Immature natural killer cell (primary cell): ENCODE data around the gene ARL2. TPM values are rescaled to one million over a fixed set of nuclear protein-coding genes. Genes with fewer than 3 reads are reported as not detected.
"Not testable (repeated sequence)": the region's sequence is repeated elsewhere in the genome, so short reads cannot be mapped to it uniquely, and the experiment has no call there.

Experiments
- DNase-seq, 3 donors: peaks; one replicate each; pipeline ENCODE4 v3.0.0; 2022; ENCODE audit warnings: mixed read lengths in 1 of 3
- H3K27ac Mint-ChIP-seq, 6 donors: one replicate each; pipeline ENCODE4 v1.8.0; 2020; ENCODE audit warnings: mixed read lengths in 6 of 6, mild to moderate bottlenecking in 5 of 6, inconsistent platforms in 4 of 6, moderate library complexity in 3 of 6
- H3K27me3 Mint-ChIP-seq, 3 donors: one replicate each; pipeline ENCODE4 v1.8.0; 2020 to 2021; ENCODE audit warnings: low read depth in 3 of 3, mild to moderate bottlenecking in 3 of 3, mixed read lengths in 3 of 3, moderate library complexity in 3 of 3, inconsistent platforms in 1 of 3
- H3K36me3 Mint-ChIP-seq, 3 donors: one replicate each; pipeline ENCODE4 v1.8.0; 2020; ENCODE audit warnings: mixed read lengths in 3 of 3, inconsistent platforms in 2 of 3, mild to moderate bottlenecking in 2 of 3
- H3K4me1 Mint-ChIP-seq, 2 donors: one replicate each; pipeline ENCODE4 v1.8.0; 2020; ENCODE audit warnings: inconsistent platforms in 2 of 2, mild to moderate bottlenecking in 2 of 2, mixed read lengths in 2 of 2, moderate library complexity in 1 of 2
- H3K4me3 Mint-ChIP-seq, 5 donors: one replicate each; pipeline ENCODE4 v1.8.0; 2020; ENCODE audit warnings: mild to moderate bottlenecking in 5 of 5, mixed read lengths in 5 of 5, inconsistent platforms in 3 of 5, moderate library complexity in 3 of 5
- H3K9me3 Mint-ChIP-seq, 6 donors: one replicate each; pipeline ENCODE4 v1.8.0; 2020; ENCODE audit warnings: mild to moderate bottlenecking in 6 of 6, mixed read lengths in 6 of 6, inconsistent platforms in 4 of 6, moderate library complexity in 3 of 6
- polyA plus RNA-seq, 3 donors: library from polyadenylated mRNA; unstranded; fragments of 300-500 nt; fragmentation: Illumina TruSeq; gene quantifications; one replicate each; pipeline ENCODE4 v1.2.3, GENCODE V29; 2021

Gene ARL2
- polyA plus RNA-seq, 3 donors from 2014 or later = 79.1 to 101 (median 80.1) TPM

DNA sequence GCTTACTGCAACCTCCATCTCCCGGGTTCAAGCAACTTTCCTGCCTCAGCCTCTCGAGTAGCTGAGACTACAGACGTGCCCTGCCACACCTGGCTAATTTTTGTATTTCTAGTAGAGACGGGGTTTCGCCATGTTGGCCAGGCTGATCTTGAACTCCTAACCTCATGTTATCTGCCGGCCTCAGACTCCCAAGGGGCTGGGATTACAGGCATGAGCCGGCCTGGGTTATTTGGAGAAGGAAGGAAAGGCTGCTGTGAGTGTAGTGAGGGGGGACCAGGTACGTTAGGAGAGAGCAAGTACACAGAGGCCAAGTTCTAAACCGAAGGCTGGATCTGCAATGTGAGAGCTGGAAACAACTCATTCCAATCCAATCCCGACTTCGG is 17.6 kb upstream of the ARL2 start:
- no peak for DNase-seq
- no peaks in the 10 kb centered on the region for H3K9me3 Mint-ChIP-seq
- no peaks in the 10 kb centered on the region for H3K4me1 Mint-ChIP-seq
- H3K4me3 Mint-ChIP-seq = peak overlapping the region in 1 of 5 donors; percentile 15
- no peak overlapping the region for H3K27ac Mint-ChIP-seq
- H3K27me3 Mint-ChIP-seq = peaks cover 2 to 11% (median 2%) of the 10 kb centered on the region in 3 donors
- no peaks in the 10 kb centered on the region for H3K36me3 Mint-ChIP-seq

DNA sequence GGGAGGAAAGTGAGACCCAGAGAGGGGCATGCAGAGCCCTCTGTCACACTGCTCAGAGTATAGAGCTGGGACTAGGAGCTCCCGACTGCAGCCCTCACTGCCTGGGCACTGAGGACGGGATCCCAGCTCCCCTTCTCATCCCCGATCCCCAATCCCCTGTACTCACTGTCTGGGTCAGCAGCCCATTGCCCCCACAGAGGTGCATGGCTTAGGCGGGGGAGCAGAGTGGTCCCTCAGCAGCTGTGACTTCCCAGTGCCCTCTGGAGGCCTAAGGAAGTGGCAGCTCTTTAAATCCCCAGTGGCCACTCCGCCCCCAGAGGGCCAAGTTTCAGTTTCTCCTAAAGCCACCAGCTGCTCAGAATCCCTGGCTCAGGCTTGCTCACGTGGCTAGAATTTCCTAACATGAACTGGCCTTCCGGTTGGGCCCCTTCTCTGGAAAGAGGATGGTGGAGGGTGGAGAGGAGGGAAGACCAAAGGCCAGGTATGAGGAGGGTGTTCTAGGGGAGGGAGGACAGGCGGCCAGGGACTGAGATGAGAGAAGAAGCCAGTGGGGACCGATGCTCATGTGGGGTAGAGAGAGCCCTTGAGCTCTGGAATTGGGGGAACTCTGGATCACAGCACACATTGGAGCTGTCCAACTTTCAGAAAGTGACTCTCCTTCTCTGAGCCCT is 17.1 kb upstream of the ARL2 start, which contains the start of gene BATF2:
TSS of gene BATF2 (minus strand) at position 262 of the 671 bp plus-strand sequence. CDS start at position 205, 57 bp downstream.
- H3K4me1 Mint-ChIP-seq = no peaks in the 10 kb centered on the region
- no peak for DNase-seq
- H3K4me3 Mint-ChIP-seq = peak within 1 kb of the TSS in 1 of 5 donors; percentile 15
- peaks cover 2 to 11% (median 2%) of the 10 kb centered on the region in 3 donors for H3K27me3 Mint-ChIP-seq
- no peaks in the 10 kb centered on the region for H3K36me3 Mint-ChIP-seq
- no peaks in the 10 kb centered on the region for H3K9me3 Mint-ChIP-seq
- H3K27ac Mint-ChIP-seq = peak within 1 kb of the TSS in 1 of 6 donors; percentile 40

DNA sequence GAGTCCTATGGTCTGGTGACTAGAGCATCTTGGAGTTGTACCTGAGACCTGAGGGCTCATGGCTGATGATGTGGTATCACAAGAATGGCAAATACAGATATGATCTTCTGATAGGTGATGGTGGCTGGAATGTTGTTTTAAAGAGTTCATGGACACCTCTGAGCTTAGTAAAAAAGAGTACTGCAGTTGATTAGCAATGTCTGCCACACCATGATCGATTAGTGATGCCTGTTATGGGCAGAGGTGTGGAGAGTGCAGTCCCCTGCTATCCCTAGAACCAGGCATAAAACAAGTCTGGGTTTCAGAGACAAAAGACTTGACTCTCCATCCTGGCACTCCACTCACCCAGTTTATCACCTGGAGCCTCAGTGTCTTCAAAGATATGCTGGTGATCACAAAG is 15.8 kb upstream of the ARL2 start:
- DNase-seq = no peak
- H3K36me3 Mint-ChIP-seq = no peaks in the 10 kb centered on the region
- no peak overlapping the region for H3K4me3 Mint-ChIP-seq
- no peak overlapping the region for H3K27ac Mint-ChIP-seq
- H3K9me3 Mint-ChIP-seq = no peaks in the 10 kb centered on the region
- no peaks in the 10 kb centered on the region for H3K4me1 Mint-ChIP-seq
- peaks cover 1 to 7% (median 2%) of the 10 kb centered on the region in 3 donors for H3K27me3 Mint-ChIP-seq

DNA sequence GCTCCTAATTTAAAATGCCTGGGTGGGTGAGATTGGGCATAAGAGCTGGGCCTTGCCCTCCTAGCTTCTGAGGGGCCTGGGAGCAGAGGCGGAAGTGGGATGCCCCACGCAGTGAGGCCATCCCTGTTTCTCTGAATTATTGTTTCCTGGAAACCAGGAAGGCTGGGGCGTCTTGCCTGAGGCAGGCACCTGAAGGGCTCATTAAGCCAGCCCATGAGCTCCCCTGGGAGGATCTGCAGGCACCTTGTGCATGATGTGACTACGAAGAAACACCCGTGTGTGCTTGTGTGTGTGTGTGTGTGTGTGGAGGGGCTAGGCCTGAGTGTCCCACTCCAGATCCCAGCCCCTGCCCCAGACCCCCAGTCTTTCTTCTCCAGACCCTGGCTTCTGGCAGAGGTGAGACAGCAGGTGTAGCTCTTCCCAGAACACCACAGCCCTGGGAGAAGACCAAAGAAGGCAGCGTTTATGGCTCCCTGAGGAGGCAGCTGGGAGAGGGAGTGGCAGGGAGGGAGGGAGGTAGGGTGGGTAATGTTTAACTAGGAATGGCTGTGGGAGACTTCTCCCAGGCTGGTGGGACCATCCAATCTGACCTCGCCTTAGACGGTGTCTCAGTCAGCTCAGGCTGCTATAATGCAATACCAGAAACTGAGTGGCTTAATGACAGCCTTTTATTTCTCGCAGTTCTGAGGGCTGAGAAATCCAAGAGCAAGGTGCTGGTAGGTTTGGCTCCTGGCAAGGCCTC is 15.1 kb upstream of the ARL2 start:
- H3K4me1 Mint-ChIP-seq = no peaks in the 10 kb centered on the region
- H3K27me3 Mint-ChIP-seq = peaks cover 0 to 6% (median 2%) of the 10 kb centered on the region in 3 donors
- H3K9me3 Mint-ChIP-seq = no peaks in the 10 kb centered on the region
- no peak for DNase-seq
- no peak overlapping the region for H3K4me3 Mint-ChIP-seq
- H3K36me3 Mint-ChIP-seq = no peaks in the 10 kb centered on the region
- H3K27ac Mint-ChIP-seq = peak overlapping the region in 1 of 6 donors; percentile 8

DNA sequence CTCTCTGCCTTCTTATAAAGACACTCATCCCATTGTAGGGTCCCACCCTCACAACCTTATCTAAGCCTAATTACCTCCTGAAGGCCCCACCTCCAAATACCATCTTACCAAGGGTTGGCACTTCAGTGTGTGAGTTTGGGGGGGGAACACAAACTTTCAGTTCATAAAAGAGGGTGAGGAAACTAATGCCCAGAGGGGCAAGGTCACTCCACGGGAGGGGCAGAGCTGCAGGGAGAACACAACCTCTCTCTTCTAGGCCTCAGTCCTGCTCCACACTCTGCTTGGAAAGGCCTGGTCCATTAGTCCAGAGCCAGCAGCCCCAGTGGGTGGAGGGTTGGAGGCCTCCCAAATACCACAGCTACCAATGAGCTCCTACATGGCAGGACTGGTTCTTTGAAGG is 14.5 kb upstream of the ARL2 start:
- Mint-ChIP-seq H3K4me3 (no peak overlapping the region), H3K4me1 (no peaks in the 10 kb centered on the region), H3K27me3 (peaks cover 0 to 6% (median 2%) of the 10 kb centered on the region in 3 donors), H3K36me3 (no peaks in the 10 kb centered on the region), H3K27ac (no peak overlapping the region), H3K9me3 (no peaks in the 10 kb centered on the region)
- DNase-seq = no peak

DNA sequence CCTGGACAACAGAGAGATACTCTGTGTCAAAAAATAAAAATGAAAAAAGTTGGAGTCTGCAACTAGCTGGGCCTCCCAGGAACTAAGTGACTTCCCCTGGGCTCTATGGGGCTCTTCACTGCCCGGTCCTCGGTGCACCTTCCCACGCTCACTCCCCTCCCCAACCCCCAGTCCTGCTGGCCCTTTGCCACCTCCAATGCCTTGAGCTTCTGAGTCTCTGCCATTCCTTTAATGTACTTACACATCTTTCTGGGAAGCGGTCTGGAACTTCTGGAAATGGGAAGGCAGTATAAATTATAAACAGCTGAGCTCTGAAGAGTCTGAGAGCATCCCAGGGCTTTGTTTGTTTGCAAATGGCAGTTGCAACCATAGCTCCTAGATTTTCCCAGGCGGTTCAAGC is 11.3 kb upstream of the ARL2 start:
- peaks cover 0 to 4% (median 2%) of the 10 kb centered on the region in 3 donors for H3K27me3 Mint-ChIP-seq

DNA sequence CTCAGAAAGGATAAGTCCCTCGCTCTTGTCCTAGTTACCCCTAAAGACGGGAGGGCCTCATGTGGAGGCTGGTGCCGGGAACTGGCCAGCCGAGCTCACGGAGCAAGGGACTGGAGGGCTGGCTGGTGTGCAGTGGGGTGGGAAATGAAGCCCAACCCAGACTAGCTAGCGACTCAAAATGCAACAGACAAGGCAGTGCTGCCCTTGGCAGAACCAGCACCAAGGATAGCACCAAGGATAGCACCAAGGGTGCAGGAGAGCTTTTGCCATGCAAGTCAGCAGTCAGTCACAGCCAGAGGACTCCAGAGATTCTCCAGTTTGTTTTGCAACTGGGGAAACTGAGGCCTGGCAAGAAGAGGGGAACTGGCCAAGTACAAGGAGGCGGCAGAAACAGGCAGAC is 10.7 kb upstream of the ARL2 start:
- H3K27ac Mint-ChIP-seq = no peak overlapping the region
- DNase-seq = no peak
- H3K9me3 Mint-ChIP-seq = no peaks in the 10 kb centered on the region
- H3K4me3 Mint-ChIP-seq = no peak overlapping the region
- H3K27me3 Mint-ChIP-seq = peaks cover 0 to 1% (median 0%) of the 10 kb centered on the region in 3 donors
- H3K4me1 Mint-ChIP-seq = no peaks in the 10 kb centered on the region
- no peaks in the 10 kb centered on the region for H3K36me3 Mint-ChIP-seq

More for the DNA sequence above, 11.3 kb upstream of the ARL2 start:
- no peak overlapping the region for H3K4me3 Mint-ChIP-seq
- no peak overlapping the region for H3K27ac Mint-ChIP-seq
- H3K9me3 Mint-ChIP-seq = no peaks in the 10 kb centered on the region
- no peaks in the 10 kb centered on the region for H3K36me3 Mint-ChIP-seq
- DNase-seq = no peak
- no peaks in the 10 kb centered on the region for H3K4me1 Mint-ChIP-seq

DNA sequence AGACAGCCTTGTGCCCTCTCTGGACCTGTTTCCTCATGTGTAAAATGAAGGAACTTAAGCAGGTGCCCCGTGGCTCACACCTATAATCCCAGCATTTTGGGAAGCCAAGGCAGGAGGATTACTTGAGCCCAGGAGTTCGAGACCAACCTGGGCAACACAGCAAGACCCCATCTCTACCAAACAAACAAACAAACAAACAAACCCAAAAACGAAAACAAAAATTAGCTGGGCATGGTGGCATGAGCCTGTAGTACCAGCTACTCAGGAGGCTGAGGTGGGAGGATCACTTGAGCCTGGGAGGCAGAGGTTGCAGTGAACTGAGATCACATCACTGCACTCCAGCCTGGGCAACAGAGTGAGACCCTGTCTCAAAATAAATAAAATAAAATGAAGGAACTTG is 10.0 kb upstream of the ARL2 start:
- H3K9me3 Mint-ChIP-seq, DNase-seq, H3K4me1 Mint-ChIP-seq, H3K27me3 Mint-ChIP-seq, H3K36me3 Mint-ChIP-seq, H3K27ac Mint-ChIP-seq, H3K4me3 Mint-ChIP-seq: not testable (repeated sequence)

DNA sequence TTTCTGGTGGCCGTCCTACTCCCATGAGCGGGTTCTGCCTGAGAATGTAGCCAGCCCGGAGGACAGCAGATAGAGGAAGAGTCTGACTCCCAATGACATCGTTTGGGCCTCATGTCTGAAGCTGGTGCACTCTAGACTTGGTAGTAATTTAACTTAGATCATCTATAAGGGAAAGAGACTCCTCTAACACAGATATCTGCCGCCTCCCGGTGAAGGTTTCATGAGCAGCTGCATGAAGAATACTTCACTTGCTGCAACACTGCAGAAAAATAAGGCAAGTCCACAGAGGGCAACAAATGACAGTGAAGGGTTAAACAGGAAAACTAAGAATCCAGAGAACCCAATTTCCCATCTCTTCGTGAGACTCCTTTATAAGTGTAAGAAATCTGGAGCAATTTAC is 5.9 kb upstream of the ARL2 start:
- H3K27ac Mint-ChIP-seq = no peak overlapping the region
- peaks cover 3% of the 10 kb centered on the region in 2 donors for H3K4me1 Mint-ChIP-seq
- no peak for DNase-seq
- no peaks in the 10 kb centered on the region for H3K36me3 Mint-ChIP-seq
- H3K4me3 Mint-ChIP-seq = no peak overlapping the region
- H3K27me3 Mint-ChIP-seq = peaks cover 0 to 1% (median 0%) of the 10 kb centered on the region in 3 donors
- no peaks in the 10 kb centered on the region for H3K9me3 Mint-ChIP-seq

DNA sequence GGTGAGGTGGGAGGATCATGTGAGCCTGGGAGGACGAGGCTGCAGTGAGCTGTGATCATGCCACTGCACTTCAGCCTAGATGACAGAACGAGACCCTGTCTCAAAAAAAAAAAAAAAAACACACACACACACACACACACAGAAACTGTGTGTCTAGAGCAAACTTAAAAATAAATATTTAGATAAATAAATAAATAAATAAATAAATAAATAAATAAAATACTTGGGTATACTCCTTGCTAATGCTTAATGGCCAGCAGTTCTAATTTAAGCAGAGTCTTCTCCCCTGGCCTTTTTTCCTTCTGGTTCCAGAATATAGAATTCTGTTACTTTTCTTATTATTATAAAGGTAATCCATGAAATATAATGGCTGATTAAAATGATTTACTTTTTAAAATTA is 5.1 kb upstream of the ARL2 start:
- no peak overlapping the region for H3K27ac Mint-ChIP-seq
- H3K4me1 Mint-ChIP-seq = peaks cover 9 to 10% of the 10 kb centered on the region in 2 donors
- H3K36me3 Mint-ChIP-seq = no peaks in the 10 kb centered on the region
- H3K4me3 Mint-ChIP-seq = no peak overlapping the region
- H3K27me3 Mint-ChIP-seq = peaks cover 1 to 3% (median 2%) of the 10 kb centered on the region in 3 donors
- DNase-seq = no peak
- no peaks in the 10 kb centered on the region for H3K9me3 Mint-ChIP-seq

DNA sequence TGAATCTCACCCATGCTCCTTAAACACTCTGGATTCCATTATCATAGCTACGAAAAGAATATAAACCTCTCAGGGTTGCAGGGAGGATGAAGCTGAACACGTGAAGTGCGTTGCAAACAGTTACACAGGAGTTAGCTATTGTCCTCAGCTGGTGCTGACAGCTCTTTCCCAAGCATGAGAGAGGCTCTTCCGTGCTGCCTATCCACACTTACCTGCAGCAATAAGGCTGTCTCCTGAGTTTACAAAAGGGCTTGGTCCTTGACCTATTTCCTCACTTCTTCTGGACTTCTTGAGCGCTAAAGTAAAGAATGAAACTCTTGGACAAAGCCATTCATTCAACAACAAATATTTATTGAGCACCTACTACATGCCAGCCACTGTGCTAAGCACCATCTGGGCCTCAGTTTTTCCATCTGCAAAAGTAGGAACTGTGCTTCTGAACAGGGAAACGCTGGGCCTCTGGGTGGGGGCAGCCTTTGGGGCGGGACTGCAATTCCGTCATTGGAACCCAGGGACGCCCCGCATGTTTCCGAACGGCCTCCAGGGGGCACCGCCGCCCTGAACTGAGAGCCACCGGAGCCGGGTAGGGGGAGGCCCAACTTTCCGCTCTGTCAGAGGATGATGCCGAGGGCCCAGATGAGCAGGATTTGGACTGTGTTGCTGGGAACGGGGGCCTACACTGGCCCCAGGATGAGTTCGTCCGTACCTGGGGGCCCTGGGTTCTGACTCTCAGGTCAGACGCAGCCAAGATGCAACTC is 651 bp upstream of the ARL2 start:
- peak overlapping the region; percentile 91 to 96 (median 94) for H3K4me3 Mint-ChIP-seq
- H3K4me1 Mint-ChIP-seq = peaks cover 25 to 26% of the 10 kb centered on the region in 2 donors
- H3K27ac Mint-ChIP-seq = peak overlapping the region; percentile 92 to 99 (median 96)
- DNase-seq = peak; percentile 87 to 90 (median 90)
- peaks cover 0 to 6% (median 5%) of the 10 kb centered on the region in 3 donors for H3K36me3 Mint-ChIP-seq
- no peaks in the 10 kb centered on the region for H3K9me3 Mint-ChIP-seq
- peaks cover 1 to 4% (median 3%) of the 10 kb centered on the region in 3 donors for H3K27me3 Mint-ChIP-seq

DNA sequence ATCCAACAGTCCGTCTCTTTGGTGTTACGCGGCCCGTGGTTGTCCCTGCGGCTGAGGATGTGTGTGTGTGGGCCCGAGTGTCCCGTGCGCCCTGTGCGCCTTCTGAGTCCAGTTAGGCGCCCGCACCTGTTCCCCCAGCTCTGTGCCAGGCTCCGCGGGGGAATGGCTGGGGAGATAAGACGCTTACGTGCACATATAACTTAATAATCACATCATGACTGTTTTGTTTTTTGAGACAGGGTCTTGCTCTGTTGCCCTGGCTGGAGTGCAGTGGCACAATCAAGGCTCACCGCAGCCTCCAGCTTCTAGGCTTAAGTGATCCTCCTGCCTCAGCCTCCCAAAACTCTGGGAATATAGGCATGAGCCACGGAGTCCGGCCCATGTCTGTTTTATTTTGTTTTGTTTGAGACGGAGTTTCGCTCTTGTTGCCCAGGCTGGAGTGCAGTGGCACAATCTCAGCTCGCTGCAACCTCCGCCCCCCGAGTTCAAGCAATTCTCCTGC is 817 bp downstream of the ARL2 start:
- Mint-ChIP-seq H3K4me1 (peaks cover 25 to 26% of the 10 kb centered on the region in 2 donors), H3K4me3 (peak overlapping the region; percentile 80 to 89 (median 87)), H3K9me3 (no peaks in the 10 kb centered on the region), H3K27me3 (peaks cover 1 to 5% (median 4%) of the 10 kb centered on the region in 3 donors), H3K36me3 (peaks cover 3 to 6% (median 5%) of the 10 kb centered on the region in 3 donors), H3K27ac (peak overlapping the region; percentile 59 to 90 (median 88))
- no peak for DNase-seq

DNA sequence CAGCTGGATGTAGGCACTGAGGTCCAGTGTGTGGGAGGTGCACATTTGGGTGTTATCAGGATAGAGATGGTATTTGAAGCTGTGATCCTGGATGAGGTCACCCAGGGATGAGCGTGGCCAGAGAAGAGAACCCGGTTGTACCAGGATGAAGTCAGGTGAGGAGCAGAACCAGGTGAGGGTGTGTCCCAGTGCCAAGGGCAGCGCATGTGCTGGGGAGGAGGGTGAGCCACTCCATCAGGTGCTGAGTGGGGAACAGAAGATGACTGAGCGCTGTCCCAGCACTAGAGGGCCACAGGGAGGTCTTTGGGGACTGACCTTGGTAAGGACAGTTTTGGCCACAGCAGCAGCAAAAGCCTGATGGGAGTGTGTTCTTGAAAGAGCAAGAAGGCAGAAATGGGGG is 2.7 kb downstream of the ARL2 start:
- H3K27ac Mint-ChIP-seq = peak overlapping the region in 2 of 6 donors; percentile 38 to 68
- no peaks in the 10 kb centered on the region for H3K9me3 Mint-ChIP-seq
- H3K4me1 Mint-ChIP-seq = peaks cover 25 to 26% of the 10 kb centered on the region in 2 donors
- DNase-seq = no peak
- H3K36me3 Mint-ChIP-seq = peaks cover 3 to 6% (median 5%) of the 10 kb centered on the region in 3 donors
- H3K4me3 Mint-ChIP-seq = peak overlapping the region in 2 of 5 donors; percentile 19 to 29
- H3K27me3 Mint-ChIP-seq = peaks cover 1 to 5% (median 4%) of the 10 kb centered on the region in 3 donors
